B cell (primary cell): ENCODE data around the gene VPS51. TPM values are rescaled to one million over a fixed set of nuclear protein-coding genes. Genes with fewer than 3 reads are reported as not detected.

Experiments used
- ATAC-seq: fragments of 200-7000 bp; cut with Tn5 transposase; one replicate; pipeline ENCODE4 v1.10.0; 2021; ENCODE audit warnings: low read depth, mild to moderate bottlenecking, moderate number of reproducible peaks, moderate library complexity
- CTCF ChIA-PET: fragments of 350-600 bp; sonication (Branson Sonifier 250); formaldehyde crosslinking; loops from one replicate; lab custom pipeline; 2021; ENCODE audit warnings: antibody characterized with exemption, inconsistent platforms; lab: Charles Lee
- POLR2A ChIA-PET: fragments of 350-600 bp; sonication (Branson Sonifier 250); formaldehyde crosslinking; loops from one replicate; lab custom pipeline; 2021; ENCODE audit warnings: antibody characterized with exemption; lab: Charles Lee
- DNase-seq: peaks from one replicate; pipeline ENCODE4 v3.0.0; 2013
- H2AFZ ChIP-seq: 2 replicates; pipeline ENCODE4 v1.6.1; 2012; ENCODE audit warnings: mild to moderate bottlenecking, low read depth, low read length; ENCODE audit not compliant: insufficient read depth, poor library complexity, severe bottlenecking
- H3K27ac ChIP-seq, 2 donors: 1 replicate in 1 of 2; 2 replicates in 1 of 2; pipeline ENCODE4 v1.5.1; 2012 to 2013; ENCODE audit warnings: low read length in 2 of 2, mild to moderate bottlenecking in 2 of 2, moderate library complexity in 1 of 2
- H3K27me3 ChIP-seq, 4 experiments: fragments of 200-600 bp in 1 of 4; sonication (generic) in 1 of 4; replicated peaks in 1 of 4; 1 replicate in 2 of 4; 2 replicates in 2 of 4; pipeline versions ENCODE4 v1.6.1 to v1.7.0; 2013 to 2016; ENCODE audit warnings: low read length in 3 of 4, mild to moderate bottlenecking in 2 of 4, mixed read lengths in 1 of 4, moderate library complexity in 1 of 4; ENCODE audit not compliant: insufficient read depth in 4 of 4, control insufficient read depth in 3 of 4; ENCODE audit errors: control extremely low read depth in 1 of 4
- H3K36me3 ChIP-seq, 2 experiments: replicated peaks in 1 of 2; 1 replicate in 1 of 2; 2 replicates in 1 of 2; pipeline versions ENCODE4 v1.6.1 to v1.7.1; 2013; ENCODE audit warnings: low read length in 1 of 2; ENCODE audit not compliant: insufficient read depth in 2 of 2, control insufficient read depth in 1 of 2; ENCODE audit errors: control extremely low read depth in 1 of 2, extremely low read depth in 1 of 2
- H3K4me1 ChIP-seq, 2 donors: fragments of 200-600 bp in 1 of 2; sonication (generic) in 1 of 2; 1 replicate in 1 of 2; 2 replicates in 1 of 2; pipeline versions ENCODE4 v1.5.1 to v1.6.1; 2013 to 2017; ENCODE audit warnings: low read length in 2 of 2; ENCODE audit not compliant: control insufficient read depth in 2 of 2, insufficient read depth in 2 of 2
- H3K4me2 ChIP-seq: replicated peaks from 2 replicates; pipeline ENCODE3; 2012; ENCODE audit warnings: mild to moderate bottlenecking, low read depth, low read length; ENCODE audit not compliant: poor library complexity, severe bottlenecking
- H3K4me3 ChIP-seq, 5 experiments: fragments of 200-600 bp in 1 of 5; sonication (generic) in 1 of 5; 1 replicate in 3 of 5; 2 replicates in 2 of 5; pipeline versions ENCODE4 v1.5.1 to v1.7.0; 2011 to 2016; ENCODE audit warnings: low read length in 4 of 5, mild to moderate bottlenecking in 4 of 5, low read depth in 2 of 5, control low read depth in 1 of 5, moderate library complexity in 1 of 5; ENCODE audit not compliant: insufficient read depth in 1 of 5; ENCODE audit errors: control extremely low read depth in 1 of 5, extremely low read depth in 1 of 5
- H3K79me2 ChIP-seq: fragments of 200-600 bp; sonication (generic); one replicate; pipeline ENCODE4 v1.6.0; 2016; ENCODE audit warnings: low read length; ENCODE audit not compliant: control insufficient read depth, insufficient read depth
- H3K9ac ChIP-seq: fragments of 200-600 bp; sonication (generic); 2 replicates; pipeline ENCODE4 v1.6.1; 2017; ENCODE audit warnings: mild to moderate bottlenecking, low read length, moderate library complexity
- H3K9me3 ChIP-seq, 3 donors: one replicate each; pipeline versions ENCODE4 v1.6.1 to v1.7.1; 2013; ENCODE audit warnings: low read length in 2 of 3; ENCODE audit not compliant: control insufficient read depth in 2 of 3, insufficient read depth in 1 of 3; ENCODE audit errors: control extremely low read depth in 1 of 3
- H4K20me1 ChIP-seq: 2 replicates; pipeline ENCODE4 v1.6.0; 2012; ENCODE audit warnings: mild to moderate bottlenecking, low read length; ENCODE audit not compliant: insufficient read depth, control insufficient read depth, poor library complexity, severe bottlenecking
- H3K27ac Mint-ChIP-seq: one replicate; pipeline ENCODE4 v1.8.0; 2021; ENCODE audit warnings: mixed read lengths
- H3K27me3 Mint-ChIP-seq: one replicate; pipeline ENCODE4 v1.8.0; 2021; ENCODE audit warnings: mixed read lengths
- H3K4me1 Mint-ChIP-seq: one replicate; pipeline ENCODE4 v1.8.0; 2021; ENCODE audit warnings: mixed read lengths
- H3K4me3 Mint-ChIP-seq: one replicate; pipeline ENCODE4 v1.8.0; 2021; ENCODE audit warnings: mixed read lengths
- H3K9me3 Mint-ChIP-seq: one replicate; pipeline ENCODE4 v1.8.0; 2022; ENCODE audit warnings: mixed read lengths; ENCODE audit not compliant: insufficient read depth
- CTCF ChIP-seq: fragments of 200-600 bp; IDR thresholded peaks from one replicate; pipeline ENCODE4 v1.8.0; 2022; ENCODE audit warnings: antibody characterized with exemption, mild to moderate bottlenecking
- EZH2 ChIP-seq: IDR thresholded peaks from 2 replicates; pipeline ENCODE4 v1.6.1; 2012; ENCODE audit warnings: borderline replicate concordance, low read depth, mild to moderate bottlenecking, moderate library complexity, low read length; ENCODE audit not compliant: insufficient read depth, poor library complexity, severe bottlenecking
- WGBS: methylation state at CpG from one replicate; pipeline ENCODE4 v1.1.5; 2013; ENCODE audit warnings: missing lambda C conversion rate; ENCODE audit not compliant: insufficient coverage; 5-methylcytosine and 5-hydroxymethylcytosine counted together
- intact Hi-C: fragments of 100-400 bp; cut with micrococcal nuclease; formaldehyde crosslinking; loops from one replicate; pipeline ENCODE4 v1.10.0; 2022
- polyA plus RNA-seq: library from polyadenylated mRNA; depleted of rRNA; stranded (reverse); fragments of >200 nt; gene quantifications from 2 replicates; pipeline ENCODE4 v1.2.3, GENCODE V29; 2012
- total RNA-seq, 2 donors: library from RNA; stranded (reverse); fragments of 120-200 nt in 1 of 2; gene quantifications; 1 replicate in 1 of 2; 2 replicates in 1 of 2; pipeline versions ENCODE4 v1.2.3 to v1.2.4, GENCODE V29; 2013 to 2022

VPS51 gene
- total and polyA plus RNA-seq, 2 donors (not counting 1 experiment from before 2014, with no cell fraction given), result 206 to 223 TPM

- Histone ChIP-seq H3K27me3 (no peaks in the 10 kb centered on the region), H4K20me1 (peaks cover 44% of the 10 kb centered on the region), H2AFZ (peak overlapping the region; percentile 64), H3K4me3 (peak overlapping the region in 4 of 5 experiments; percentile 58 to 92 (median 72)), H3K9me3 (no peaks in the 10 kb centered on the region), H3K4me2 (peak overlapping the region; percentile 99), H3K36me3 (peaks cover 0 to 27% of the 10 kb centered on the region in 2 experiments), H3K27ac (peak overlapping the region; percentile 25 to 44), H3K4me1 (peaks cover 30 to 58% of the 10 kb centered on the region in 2 donors), H3K9ac (peak overlapping the region; percentile 80), H3K79me2 (peaks cover 52% of the 10 kb centered on the region)
- DNase-seq (no peak), ATAC-seq (no peak)
- POLR2A ChIA-PET, result interaction anchor here (0.6 to 2.9 kb wide), 4 partner anchors 8 to 1175 kb away, joined by 3 to 27 read pairs (median 4); partner anchors contain the start of genes FAU and MRPL49
- Mint-ChIP-seq H3K4me3 (peak overlapping the region; percentile 89), H3K9me3 (no peaks in the 10 kb centered on the region), H3K27ac (peak overlapping the region; percentile 81), H3K4me1 (peaks cover 60% of the 10 kb centered on the region), H3K27me3 (no peaks in the 10 kb centered on the region)
- WGBS, result 29% methylated on average over 9 of the region's 14 CpGs
- CTCF ChIA-PET, result interaction anchor here (0.6 to 7.7 kb wide), 14 partner anchors 8 to 203 kb away, joined by 3 to 118 read pairs (median 4); partner anchors contain the start of genes CAPN1, FAU, MRPL49 and SYVN1
- intact Hi-C loops, result loop anchor here (5.0 to 10.0 kb wide), 4 partner anchors 149 to 501 kb away; partner anchors contain the start of genes ATG2A, MAP3K11, PCNX3 and POLA2
- TF ChIP-seq EZH2, result no peak
- no peak for TF ChIP-seq CTCF
These were observed 17.3 kb downstream of the VPS51 start for GRCh38 chr11:65113361-65113756.

- Histone ChIP-seq H3K4me1 (peaks cover 30 to 63% of the 10 kb centered on the region in 2 donors), H3K27ac (no peak overlapping the region), H3K4me3 (no peak overlapping the region), H3K27me3 (no peaks in the 10 kb centered on the region), H3K79me2 (peaks cover 55% of the 10 kb centered on the region), H2AFZ (no peak overlapping the region), H4K20me1 (peaks cover 48% of the 10 kb centered on the region), H3K36me3 (peaks cover 0 to 29% of the 10 kb centered on the region in 2 experiments), H3K9ac (no peak overlapping the region), H3K4me2 (peak overlapping the region; percentile 99), H3K9me3 (no peaks in the 10 kb centered on the region)
- Mint-ChIP-seq H3K4me3 (peak overlapping the region; percentile 89), H3K27me3 (no peaks in the 10 kb centered on the region), H3K27ac (peak overlapping the region; percentile 24), H3K4me1 (peaks cover 65% of the 10 kb centered on the region), H3K9me3 (no peaks in the 10 kb centered on the region)
- TF ChIP-seq EZH2, result no peak
- no peak for TF ChIP-seq CTCF
- ChIA-PET POLR2A (interaction anchor here (1.0 kb wide), 1 partner anchor 17 kb away, joined by 3 read pairs; no protein-coding TSS in a partner anchor), CTCF (interaction anchor here (0.6 to 7.7 kb wide), 7 partner anchors 8 to 67 kb away, joined by 3 to 118 read pairs (median 30); partner anchors contain the start of genes CAPN1, FAU, MRPL49 and SYVN1)
- intact Hi-C loops, result loop anchor here (5.0 to 10.0 kb wide), 4 partner anchors 148 to 501 kb away; partner anchors contain the start of genes ATG2A, MAP3K11, PCNX3 and POLA2
- WGBS, result 88% methylated on average over 5 of the region's 6 CpGs
- no peak for ATAC-seq
- DNase-seq, result no peak
These were observed 17.8 kb downstream of the VPS51 start for GRCh38 chr11:65113839-65114238.
